ENCODE results near the gene DAAM1.

DAAM1 gene

GRCh38 chr14:59159169-59159568, 29.3 kb upstream of the DAAM1 start:
- no peaks in the 10 kb centered on the region for H3K9me2 ChIP-seq (replicated peaks; ENCODE audit: low read depth, low read length)
- H3K4me1 ChIP-seq (ENCODE audit: insufficient read depth, low read length, poor library complexity, severe bottlenecking) = no peaks in the 10 kb centered on the region
- H3K4me2 ChIP-seq (ENCODE audit: low read depth, low read length, poor library complexity, severe bottlenecking) = no peak overlapping the region
- H3K79me2 ChIP-seq (ENCODE audit: insufficient read depth, low read length) = no peaks in the 10 kb centered on the region
- H3K27me3 ChIP-seq (ENCODE audit: insufficient read depth, low read length, poor library complexity, severe bottlenecking) = no peaks in the 10 kb centered on the region
- H2AFZ ChIP-seq (ENCODE audit: low read length) = no peak overlapping the region
- H3K9me3 ChIP-seq (ENCODE audit: insufficient read depth, low read depth, low read length) = no peaks in the 10 kb centered on the region
- no peak overlapping the region for H3K9ac ChIP-seq (ENCODE audit: low read depth, low read length, poor library complexity, severe bottlenecking)
- H4K20me1 ChIP-seq (ENCODE audit: insufficient read depth, low read length, poor library complexity, severe bottlenecking) = no peaks in the 10 kb centered on the region
- no peaks in the 10 kb centered on the region for H3K36me3 ChIP-seq (ENCODE audit: insufficient read depth, low read length)
- no peak overlapping the region for H3K4me3 ChIP-seq (ENCODE audit: low read length, poor library complexity, severe bottlenecking)
- no peak for TF ChIP-seq EZH2phosphoT487 (IDR thresholded peaks at IDR 0.05; ENCODE audit: borderline replicate concordance)
- H3F3A ChIP-seq (ENCODE audit: low read depth) = no peaks in the 10 kb centered on the region

- no peaks in the 10 kb centered on the region for H3K9me3 ChIP-seq (ENCODE audit: insufficient read depth, low read depth, low read length)
- H3K4me1 ChIP-seq (ENCODE audit: insufficient read depth, low read length, poor library complexity, severe bottlenecking) = no peaks in the 10 kb centered on the region
- no peaks in the 10 kb centered on the region for H3K36me3 ChIP-seq (ENCODE audit: insufficient read depth, low read length)
- no peak overlapping the region for H3K4me2 ChIP-seq (ENCODE audit: low read depth, low read length, poor library complexity, severe bottlenecking)
- H4K20me1 ChIP-seq (ENCODE audit: insufficient read depth, low read length, poor library complexity, severe bottlenecking) = no peaks in the 10 kb centered on the region
- H3K27me3 ChIP-seq (ENCODE audit: insufficient read depth, low read length, poor library complexity, severe bottlenecking) = no peaks in the 10 kb centered on the region
- H3K4me3 ChIP-seq (ENCODE audit: low read length, poor library complexity, severe bottlenecking) = no peak overlapping the region
- no peak overlapping the region for H3K9ac ChIP-seq (ENCODE audit: low read depth, low read length, poor library complexity, severe bottlenecking)
- H3K9me2 ChIP-seq (replicated peaks; ENCODE audit: low read depth, low read length) = no peaks in the 10 kb centered on the region
- TF ChIP-seq CTCF (conservative IDR thresholded peaks at IDR 0.05; ENCODE audit: low read length) = no peak
- no peak for TF ChIP-seq EZH2phosphoT487 (IDR thresholded peaks at IDR 0.05; ENCODE audit: borderline replicate concordance)
- no peaks in the 10 kb centered on the region for H3K79me2 ChIP-seq (ENCODE audit: insufficient read depth, low read length)
- H2AFZ ChIP-seq (ENCODE audit: low read length) = no peak overlapping the region
- H3F3A ChIP-seq (ENCODE audit: low read depth) = no peaks in the 10 kb centered on the region
Measured at GRCh38 chr14:59160506-59160905, 28.0 kb upstream of the DAAM1 start.

GRCh38 chr14:59161561-59162175, 26.8 kb upstream of the DAAM1 start:
- no peaks in the 10 kb centered on the region for H3K79me2 ChIP-seq (ENCODE audit: insufficient read depth, low read length)
- no peak overlapping the region for H3K9ac ChIP-seq (ENCODE audit: low read depth, low read length, poor library complexity, severe bottlenecking)
- no peaks in the 10 kb centered on the region for H3K4me1 ChIP-seq (ENCODE audit: insufficient read depth, low read length, poor library complexity, severe bottlenecking)
- H3K4me3 ChIP-seq (ENCODE audit: low read length, poor library complexity, severe bottlenecking) = no peak overlapping the region
- no peaks in the 10 kb centered on the region for H3K9me2 ChIP-seq (replicated peaks; ENCODE audit: low read depth, low read length)
- no peaks in the 10 kb centered on the region for H3F3A ChIP-seq (ENCODE audit: low read depth)
- H3K27me3 ChIP-seq (ENCODE audit: insufficient read depth, low read length, poor library complexity, severe bottlenecking) = no peaks in the 10 kb centered on the region
- no peaks in the 10 kb centered on the region for H3K9me3 ChIP-seq (ENCODE audit: insufficient read depth, low read depth, low read length)
- TF ChIP-seq EZH2phosphoT487 (IDR thresholded peaks at IDR 0.05; ENCODE audit: borderline replicate concordance) (no peak), CTCF (conservative IDR thresholded peaks at IDR 0.05; ENCODE audit: low read length) (no peak)
- H3K36me3 ChIP-seq (ENCODE audit: insufficient read depth, low read length) = no peaks in the 10 kb centered on the region
- no peaks in the 10 kb centered on the region for H4K20me1 ChIP-seq (ENCODE audit: insufficient read depth, low read length, poor library complexity, severe bottlenecking)
- no peak overlapping the region for H3K4me2 ChIP-seq (ENCODE audit: low read depth, low read length, poor library complexity, severe bottlenecking)
- no peak overlapping the region for H2AFZ ChIP-seq (ENCODE audit: low read length)

- Histone ChIP-seq H3K36me3 (ENCODE audit: insufficient read depth, low read length) (no peaks in the 10 kb centered on the region), H3K4me2 (ENCODE audit: low read depth, low read length, poor library complexity, severe bottlenecking) (no peak overlapping the region), H3K9ac (ENCODE audit: low read depth, low read length, poor library complexity, severe bottlenecking) (no peak overlapping the region), H3K9me2 (replicated peaks; ENCODE audit: low read depth, low read length) (no peaks in the 10 kb centered on the region), H3F3A (ENCODE audit: low read depth) (no peaks in the 10 kb centered on the region), H3K4me3 (ENCODE audit: low read length, poor library complexity, severe bottlenecking) (no peak overlapping the region), H3K9me3 (ENCODE audit: insufficient read depth, low read depth, low read length) (no peaks in the 10 kb centered on the region), H2AFZ (ENCODE audit: low read length) (no peak overlapping the region), H3K79me2 (ENCODE audit: insufficient read depth, low read length) (no peaks in the 10 kb centered on the region), H3K27me3 (ENCODE audit: insufficient read depth, low read length, poor library complexity, severe bottlenecking) (no peaks in the 10 kb centered on the region), H4K20me1 (ENCODE audit: insufficient read depth, low read length, poor library complexity, severe bottlenecking) (no peaks in the 10 kb centered on the region), H3K4me1 (ENCODE audit: insufficient read depth, low read length, poor library complexity, severe bottlenecking) (no peaks in the 10 kb centered on the region)
- no peak for TF ChIP-seq EZH2phosphoT487 (IDR thresholded peaks at IDR 0.05; ENCODE audit: borderline replicate concordance)
- TF ChIP-seq CTCF (conservative IDR thresholded peaks at IDR 0.05; ENCODE audit: low read length) = no peak
Measured at GRCh38 chr14:59166258-59166657, 22.2 kb upstream of the DAAM1 start.
